ENCODE results near the gene SDR9C7. TPM values are rescaled to one million over a fixed set of nuclear protein-coding genes. Genes with fewer than 3 reads are reported as not detected.
"Not testable (repeated sequence)": the region's sequence is repeated elsewhere in the genome, so short reads cannot be mapped to it uniquely, and the experiment has no call there.

The SDR9C7 gene
- polyA plus RNA-seq, 3 donors: not detected

- H3K27me3 Mint-ChIP-seq (ENCODE audit: low read depth in 3 of 3): peaks cover 0 to 7% (median 3%) of the 10 kb centered on the region in 3 donors
- no peaks in the 10 kb centered on the region for H3K36me3 ChIP-seq (replicated peaks in 1 of 2; ENCODE audit: control insufficient read depth in 1 of 2, insufficient read depth in 2 of 2, low read length in 2 of 2)
- 90% methylated on average over 3 of the region's 3 CpGs for WGBS (ENCODE audit: insufficient coverage)
- no peak overlapping the region for H3K27ac Mint-ChIP-seq
- TF ChIP-seq, protein P1, sequence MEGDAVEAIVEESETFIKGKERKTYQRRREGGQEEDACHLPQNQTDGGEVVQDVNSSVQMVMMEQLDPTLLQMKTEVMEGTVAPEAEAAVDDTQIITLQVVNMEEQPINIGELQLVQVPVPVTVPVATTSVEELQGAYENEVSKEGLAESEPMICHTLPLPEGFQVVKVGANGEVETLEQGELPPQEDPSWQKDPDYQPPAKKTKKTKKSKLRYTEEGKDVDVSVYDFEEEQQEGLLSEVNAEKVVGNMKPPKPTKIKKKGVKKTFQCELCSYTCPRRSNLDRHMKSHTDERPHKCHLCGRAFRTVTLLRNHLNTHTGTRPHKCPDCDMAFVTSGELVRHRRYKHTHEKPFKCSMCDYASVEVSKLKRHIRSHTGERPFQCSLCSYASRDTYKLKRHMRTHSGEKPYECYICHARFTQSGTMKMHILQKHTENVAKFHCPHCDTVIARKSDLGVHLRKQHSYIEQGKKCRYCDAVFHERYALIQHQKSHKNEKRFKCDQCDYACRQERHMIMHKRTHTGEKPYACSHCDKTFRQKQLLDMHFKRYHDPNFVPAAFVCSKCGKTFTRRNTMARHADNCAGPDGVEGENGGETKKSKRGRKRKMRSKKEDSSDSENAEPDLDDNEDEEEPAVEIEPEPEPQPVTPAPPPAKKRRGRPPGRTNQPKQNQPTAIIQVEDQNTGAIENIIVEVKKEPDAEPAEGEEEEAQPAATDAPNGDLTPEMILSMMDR (IDR thresholded peaks at IDR 0.05): no peak
- no peaks in the 10 kb centered on the region for H3K4me1 Mint-ChIP-seq
- no peak overlapping the region for H3K4me3 ChIP-seq (replicated peaks in 1 of 3; ENCODE audit: low read depth in 2 of 3, low read length in 3 of 3)
- H3K9ac ChIP-seq (ENCODE audit: insufficient read depth, low read length, poor library complexity, severe bottlenecking): no peak overlapping the region
- H3K27me3 ChIP-seq (ENCODE audit: control insufficient read depth in 2 of 2, insufficient read depth in 2 of 2, low read length in 2 of 2): no peaks in the 10 kb centered on the region
- no peaks in the 10 kb centered on the region for H3K4me1 ChIP-seq (ENCODE audit: control insufficient read depth in 1 of 2, insufficient read depth in 2 of 2, low read length in 2 of 2)
- no peak overlapping the region for H3K27ac ChIP-seq (ENCODE audit: low read depth in 1 of 2, low read length in 2 of 2)
- intact Hi-C loops (cut with micrococcal nuclease): no loop called here
- no peak overlapping the region for H3K4me2 ChIP-seq (replicated peaks; ENCODE audit: extremely low read depth, low read length, poor library complexity, severe bottlenecking)
- H3K36me3 Mint-ChIP-seq: no peaks in the 10 kb centered on the region
- DNase-seq: no peak
- H3K9me3 Mint-ChIP-seq: peaks cover 7 to 19% (median 14%) of the 10 kb centered on the region in 7 donors
- H3K9me3 ChIP-seq (replicated peaks in 1 of 2; ENCODE audit: control insufficient read depth in 1 of 2, insufficient read depth in 1 of 2, low read length in 2 of 2): peaks cover 7 to 13% of the 10 kb centered on the region in 2 donors
- H2AFZ ChIP-seq (ENCODE audit: insufficient read depth, low read depth, low read length, poor library complexity, severe bottlenecking): no peak overlapping the region
- H4K20me1 ChIP-seq (ENCODE audit: insufficient read depth, low read length): no peaks in the 10 kb centered on the region
- no peaks in the 10 kb centered on the region for H3K79me2 ChIP-seq (ENCODE audit: insufficient read depth, low read length)
- no peak overlapping the region for H3K4me3 Mint-ChIP-seq
Observed at GRCh38 chr12:56914724-56915123, 19.5 kb downstream of the SDR9C7 start.

- Mint-ChIP-seq H3K36me3 (no peaks in the 10 kb centered on the region), H3K27me3 (ENCODE audit: low read depth in 3 of 3) (peaks cover 0 to 7% (median 3%) of the 10 kb centered on the region in 3 donors), H3K27ac (no peak overlapping the region), H3K9me3 (peaks cover 12 to 23% (median 18%) of the 10 kb centered on the region in 7 donors), H3K4me1 (no peaks in the 10 kb centered on the region), H3K4me3 (no peak overlapping the region)
- Histone ChIP-seq H3K9ac (ENCODE audit: insufficient read depth, low read length, poor library complexity, severe bottlenecking) (no peak overlapping the region), H2AFZ (ENCODE audit: insufficient read depth, low read depth, low read length, poor library complexity, severe bottlenecking) (no peak overlapping the region), H3K27me3 (ENCODE audit: control insufficient read depth in 2 of 2, insufficient read depth in 2 of 2, low read length in 2 of 2) (no peaks in the 10 kb centered on the region), H3K27ac (ENCODE audit: low read depth in 1 of 2, low read length in 2 of 2) (no peak overlapping the region), H3K9me3 (replicated peaks in 1 of 2; ENCODE audit: control insufficient read depth in 1 of 2, insufficient read depth in 1 of 2, low read length in 2 of 2) (peaks cover 11 to 17% of the 10 kb centered on the region in 2 donors), H3K4me1 (ENCODE audit: control insufficient read depth in 1 of 2, insufficient read depth in 2 of 2, low read length in 2 of 2) (no peaks in the 10 kb centered on the region), H4K20me1 (ENCODE audit: insufficient read depth, low read length) (no peaks in the 10 kb centered on the region), H3K4me2 (replicated peaks; ENCODE audit: extremely low read depth, low read length, poor library complexity, severe bottlenecking) (no peak overlapping the region), H3K79me2 (ENCODE audit: insufficient read depth, low read length) (no peaks in the 10 kb centered on the region), H3K36me3 (replicated peaks in 1 of 2; ENCODE audit: control insufficient read depth in 1 of 2, insufficient read depth in 2 of 2, low read length in 2 of 2) (no peaks in the 10 kb centered on the region), H3K4me3 (replicated peaks in 1 of 3; ENCODE audit: low read depth in 2 of 3, low read length in 3 of 3) (no peak overlapping the region)
- no peak for DNase-seq
- intact Hi-C loops (cut with micrococcal nuclease): no loop called here
- TF ChIP-seq, protein P1 (IDR thresholded peaks at IDR 0.05): no peak
Observed at GRCh38 chr12:56914256-56914655, 20.0 kb downstream of the SDR9C7 start.

GRCh38 chr12:56909403-56909802 lies 24.8 kb downstream of the SDR9C7 start:
- DNase-seq; H3K27me3 ChIP-seq (ENCODE audit: control insufficient read depth in 2 of 2, insufficient read depth in 2 of 2, low read length in 2 of 2); H4K20me1 ChIP-seq (ENCODE audit: insufficient read depth, low read length); H3K4me2 ChIP-seq (replicated peaks; ENCODE audit: extremely low read depth, low read length, poor library complexity, severe bottlenecking); intact Hi-C loops (cut with micrococcal nuclease); H3K4me1 ChIP-seq (ENCODE audit: control insufficient read depth in 1 of 2, insufficient read depth in 2 of 2, low read length in 2 of 2); H3K4me1 Mint-ChIP-seq; H3K27me3 Mint-ChIP-seq (ENCODE audit: low read depth in 3 of 3); H3K27ac ChIP-seq (ENCODE audit: low read depth in 1 of 2, low read length in 2 of 2); H3K36me3 Mint-ChIP-seq; H2AFZ ChIP-seq (ENCODE audit: insufficient read depth, low read depth, low read length, poor library complexity, severe bottlenecking); H3K4me3 ChIP-seq (replicated peaks in 1 of 3; ENCODE audit: low read depth in 2 of 3, low read length in 3 of 3); H3K36me3 ChIP-seq (replicated peaks in 1 of 2; ENCODE audit: control insufficient read depth in 1 of 2, insufficient read depth in 2 of 2, low read length in 2 of 2); H3K9ac ChIP-seq (ENCODE audit: insufficient read depth, low read length, poor library complexity, severe bottlenecking); H3K27ac Mint-ChIP-seq; H3K79me2 ChIP-seq (ENCODE audit: insufficient read depth, low read length); H3K4me3 Mint-ChIP-seq: not testable (repeated sequence)
- no CpG with 5 or more reads among the region's 2 CpGs for WGBS (ENCODE audit: insufficient coverage)
- H3K9me3 ChIP-seq (replicated peaks in 1 of 2; ENCODE audit: control insufficient read depth in 1 of 2, insufficient read depth in 1 of 2, low read length in 2 of 2): peaks cover 20 to 25% of the 10 kb centered on the region in 2 donors
- H3K9me3 Mint-ChIP-seq: peaks cover 15 to 46% (median 39%) of the 10 kb centered on the region in 7 donors
